Suprapubic skin (tissue), 4 donors: ENCODE results near the gene TMEM170B. TPM values are rescaled to one million over a fixed set of nuclear protein-coding genes. Genes with fewer than 3 reads are reported as not detected.

ENCODE experiments used
- DNase-seq, 2 donors: peaks; one replicate each; pipeline ENCODE4 v3.0.0-alpha.2; 2019; ENCODE audit warnings: low spot score in 2 of 2
- H3K27ac ChIP-seq: fragments of 200-600 bp; sonication (generic); one replicate; pipeline ENCODE4 v1.5.1; 2019
- H3K27me3 ChIP-seq: fragments of 200-600 bp; sonication (generic); one replicate; pipeline ENCODE4 v1.5.1; 2019
- H3K36me3 ChIP-seq: fragments of 200-600 bp; sonication (generic); one replicate; pipeline ENCODE4 v1.5.1; 2019
- H3K4me1 ChIP-seq: fragments of 200-600 bp; sonication (generic); one replicate; pipeline ENCODE4 v1.5.1; 2019
- H3K4me3 ChIP-seq: fragments of 200-600 bp; sonication (generic); one replicate; pipeline ENCODE4 v1.5.1; 2019; ENCODE audit warnings: mild to moderate bottlenecking
- H3K9me3 ChIP-seq: fragments of 200-600 bp; sonication (generic); one replicate; pipeline ENCODE4 v1.5.1; 2019
- CTCF ChIP-seq, 2 donors: fragments of 200-600 bp in 1 of 2; fragments of 450-650 bp in 1 of 2; sonication (generic) in 1 of 2; IDR thresholded peaks; one replicate each; pipeline ENCODE4 v1.5.1; 2016 to 2019; ENCODE audit warnings: antibody characterized with exemption in 2 of 2, mild to moderate bottlenecking in 1 of 2, moderate library complexity in 1 of 2
- EP300 ChIP-seq: sonication (generic); formaldehyde crosslinking; IDR thresholded peaks from one replicate; pipeline ENCODE4 v1.6.1; 2017; ENCODE audit warnings: antibody characterized with exemption
- POLR2A ChIP-seq, 2 donors: fragments of 450-650 bp; IDR thresholded peaks; one replicate each; pipeline ENCODE4 v1.6.1; 2017; ENCODE audit warnings: antibody characterized with exemption in 2 of 2, mild to moderate bottlenecking in 2 of 2, moderate library complexity in 2 of 2
- POLR2AphosphoS5 ChIP-seq, 3 donors: sonication (generic); formaldehyde crosslinking; IDR thresholded peaks; one replicate each; pipeline ENCODE4 v1.6.1; 2017; ENCODE audit warnings: antibody characterized with exemption in 3 of 3
- WGBS: methylation state at CpG from one replicate; pipeline ENCODE4 v1.1.5; 2018; 5-methylcytosine and 5-hydroxymethylcytosine counted together
- total RNA-seq, 4 donors: library from RNA; depleted of rRNA; stranded (reverse); fragments of >200 nt; gene quantifications; one replicate each; pipeline ENCODE4 v1.1.0, GENCODE V29; 2016

TMEM170B gene
- total RNA-seq, 4 donors from 2014 or later: 1.1 to 1.7 (median 1.2) TPM

DNA sequence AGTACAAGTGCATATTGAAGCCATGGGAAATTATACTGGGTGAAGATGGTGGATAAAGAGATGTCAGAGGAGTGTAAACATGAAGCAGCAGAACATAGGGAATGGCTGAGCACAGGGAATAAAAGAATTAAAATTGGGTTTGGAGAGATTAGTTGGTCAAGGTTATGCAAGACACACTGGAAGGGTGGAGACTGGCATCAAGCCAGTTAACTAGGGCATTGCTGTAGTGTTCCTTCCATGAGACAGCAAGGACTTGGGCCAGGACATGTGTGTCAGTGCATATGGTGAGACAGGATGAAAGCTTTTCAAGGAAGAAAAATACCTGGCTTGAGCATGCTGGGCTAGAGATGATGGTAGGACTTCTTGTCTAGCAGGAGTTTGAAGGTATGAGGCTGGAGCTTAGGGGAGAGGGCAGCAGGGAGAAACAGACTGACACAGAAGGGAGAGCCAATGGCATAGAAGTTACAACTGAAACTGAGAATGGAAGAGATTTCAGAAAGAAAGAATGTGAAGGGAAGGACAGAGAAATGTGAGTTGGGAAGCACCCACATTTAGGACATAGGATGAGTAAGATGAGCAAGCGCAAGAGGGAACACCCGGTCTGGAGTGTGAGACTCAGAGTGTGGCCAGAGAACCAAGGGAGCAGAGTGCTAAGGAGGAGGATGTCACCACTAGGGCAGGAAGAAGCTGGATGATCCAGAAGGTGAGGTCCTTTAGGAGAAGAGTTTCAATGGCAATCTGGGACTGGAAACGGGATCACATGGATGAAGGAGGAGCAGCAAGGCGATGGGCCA is 14.5 kb upstream of the TMEM170B start:
- Histone ChIP-seq H3K9me3 (peaks cover 3% of the 10 kb centered on the region), H3K27ac (no peak overlapping the region), H3K27me3 (no peaks in the 10 kb centered on the region), H3K36me3 (no peaks in the 10 kb centered on the region), H3K4me3 (no peak overlapping the region), H3K4me1 (peaks cover 2% of the 10 kb centered on the region)
- WGBS: 89% methylated on average over 4 of the region's 4 CpGs
- no peak for DNase-seq
- TF ChIP-seq EP300 (no peak), CTCF (IDR thresholded peaks at IDR 0.05) (no peak), POLR2A (IDR thresholded peaks at IDR 0.05) (no peak), POLR2AphosphoS5 (IDR thresholded peaks at IDR 0.05) (no peak)

- TF ChIP-seq EP300 (no peak), CTCF (IDR thresholded peaks at IDR 0.05) (no peak), POLR2AphosphoS5 (IDR thresholded peaks at IDR 0.05) (peak in 2 of 3 donors; percentile 73 to 99), POLR2A (IDR thresholded peaks at IDR 0.05) (no peak)
- DNase-seq: no peak
- peaks cover 2% of the 10 kb centered on the region for H3K4me1 ChIP-seq
- H3K4me3 ChIP-seq: no peak overlapping the region
- 65% methylated on average over 2 of the region's 2 CpGs for WGBS
- H3K36me3 ChIP-seq: no peaks in the 10 kb centered on the region
- no peaks in the 10 kb centered on the region for H3K27me3 ChIP-seq
- no peak overlapping the region for H3K27ac ChIP-seq
- no peaks in the 10 kb centered on the region for H3K9me3 ChIP-seq
These were observed 11.9 kb upstream of the TMEM170B start for GRCh38 chr6:11525468-11526155.

- Histone ChIP-seq H3K9me3 (no peaks in the 10 kb centered on the region), H3K27ac (no peak overlapping the region), H3K36me3 (no peaks in the 10 kb centered on the region), H3K4me1 (peaks cover 2% of the 10 kb centered on the region), H3K27me3 (no peaks in the 10 kb centered on the region), H3K4me3 (no peak overlapping the region)
- no peak for DNase-seq
- TF ChIP-seq CTCF (IDR thresholded peaks at IDR 0.05) (no peak), EP300 (no peak), POLR2AphosphoS5 (IDR thresholded peaks at IDR 0.05) (no peak), POLR2A (IDR thresholded peaks at IDR 0.05) (no peak)
- 88% methylated on average over 3 of the region's 3 CpGs for WGBS
These were observed 11.4 kb upstream of the TMEM170B start for GRCh38 chr6:11526156-11526505.

DNA sequence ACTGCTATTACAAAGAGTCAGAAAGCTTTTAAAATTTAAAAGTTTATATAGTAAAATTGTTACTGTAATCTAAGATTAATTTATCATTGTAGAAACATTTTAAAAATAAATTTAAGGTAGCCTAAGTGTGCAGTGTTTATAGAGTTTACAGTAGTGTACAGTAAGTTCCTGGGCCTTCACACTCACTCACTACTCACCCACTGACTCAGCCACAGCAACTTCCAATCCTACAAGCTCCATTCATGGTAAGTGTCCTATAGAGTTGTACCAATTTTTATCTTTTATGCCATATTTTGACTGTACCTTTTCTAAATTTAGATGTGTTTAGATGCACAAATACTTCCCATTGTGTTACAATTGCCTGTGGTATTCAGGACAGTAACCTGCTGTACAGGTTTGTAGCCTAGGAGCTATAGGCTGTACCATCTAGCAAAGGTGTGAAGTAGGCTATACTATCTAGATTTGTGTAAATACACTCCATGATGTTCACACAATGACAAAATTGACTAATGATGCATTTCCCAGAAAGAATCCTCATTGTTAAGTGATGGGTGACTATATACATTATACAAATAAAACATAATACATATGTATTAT is 10.2 kb upstream of the TMEM170B start:
- H3K4me1 ChIP-seq: peaks cover 2% of the 10 kb centered on the region
- no peaks in the 10 kb centered on the region for H3K27me3 ChIP-seq
- H3K9me3 ChIP-seq: no peaks in the 10 kb centered on the region
- H3K27ac ChIP-seq: no peak overlapping the region
- TF ChIP-seq CTCF (IDR thresholded peaks at IDR 0.05): no peak
- TF ChIP-seq EP300: no peak
- no peak for TF ChIP-seq POLR2AphosphoS5 (IDR thresholded peaks at IDR 0.05)
- TF ChIP-seq POLR2A (IDR thresholded peaks at IDR 0.05): no peak
- no peak overlapping the region for H3K4me3 ChIP-seq
- no peaks in the 10 kb centered on the region for H3K36me3 ChIP-seq
- DNase-seq: no peak

- 81% methylated on average over 2 of the region's 2 CpGs for WGBS
- DNase-seq: no peak
- H3K9me3 ChIP-seq: no peaks in the 10 kb centered on the region
- no peak overlapping the region for H3K4me3 ChIP-seq
- peaks cover 2% of the 10 kb centered on the region for H3K4me1 ChIP-seq
- H3K36me3 ChIP-seq: no peaks in the 10 kb centered on the region
- TF ChIP-seq EP300 (no peak), POLR2A (IDR thresholded peaks at IDR 0.05) (no peak), POLR2AphosphoS5 (IDR thresholded peaks at IDR 0.05) (no peak), CTCF (IDR thresholded peaks at IDR 0.05) (no peak)
- no peaks in the 10 kb centered on the region for H3K27me3 ChIP-seq
- H3K27ac ChIP-seq: no peak overlapping the region
These were observed 8.6 kb upstream of the TMEM170B start for GRCh38 chr6:11528996-11529395.
